NCI-H446 treated with DMSO at 0.1 percent for 48 hours (cell line): ENCODE data around the gene CDH23.
A peak's percentile ranks its signal among the peaks of the same experiment; 100 is the strongest.
"Not testable (repeated sequence)": the region's sequence is repeated elsewhere in the genome, so short reads cannot be mapped to it uniquely, and the experiment has no call there.

Source experiments
- DNase-seq: peaks from one replicate; lab custom pipeline; 2025; lab: John Stamatoyannopoulos, UW

CDH23 gene

GRCh38 chr10:71584902-71585563 is 188.3 kb downstream of the CDH23 start:
- DNase-seq: no peak

GRCh38 chr10:71585564-71586290 is 189.0 kb downstream of the CDH23 start:
- DNase-seq: no peak

- no peak for DNase-seq
Measured at GRCh38 chr10:71587941-71588573, 191.3 kb downstream of the CDH23 start.

GRCh38 chr10:71588685-71589084 is 192.0 kb downstream of the CDH23 start:
- DNase-seq: no peak

GRCh38 chr10:71589617-71590551 is 193.2 kb downstream of the CDH23 start:
- DNase-seq: no peak

- no peak for DNase-seq
Measured at GRCh38 chr10:71590781-71591350, 194.1 kb downstream of the CDH23 start.

- DNase-seq: no peak
Measured at GRCh38 chr10:71594934-71595571, 198.3 kb downstream of the CDH23 start.

- DNase-seq: no peak
Measured at GRCh38 chr10:71595649-71596048, 198.9 kb downstream of the CDH23 start.

GRCh38 chr10:71596127-71596526 is 199.4 kb downstream of the CDH23 start:
- DNase-seq: no peak

GRCh38 chr10:71596759-71597158 is 200.0 kb downstream of the CDH23 start:
- DNase-seq: no peak

- DNase-seq: no peak
Measured at GRCh38 chr10:71597821-71598498, 201.2 kb downstream of the CDH23 start.

- DNase-seq: peak; percentile 42
Measured at GRCh38 chr10:71598621-71599055, 201.9 kb downstream of the CDH23 start.

GRCh38 chr10:71599518-71599917 is 202.8 kb downstream of the CDH23 start:
- DNase-seq: no peak

- not testable (repeated sequence) for DNase-seq
Measured at GRCh38 chr10:71600242-71600641, 203.5 kb downstream of the CDH23 start.

- DNase-seq: no peak
Measured at GRCh38 chr10:71600849-71601248, 204.1 kb downstream of the CDH23 start.

GRCh38 chr10:71601273-71601672 is 204.6 kb downstream of the CDH23 start:
- DNase-seq: no peak

- DNase-seq: no peak
Measured at GRCh38 chr10:71603150-71603549, 206.4 kb downstream of the CDH23 start.

GRCh38 chr10:71603754-71604153 is 207.0 kb downstream of the CDH23 start:
- DNase-seq: no peak

- DNase-seq: no peak
Measured at GRCh38 chr10:71604324-71605018, 207.8 kb downstream of the CDH23 start.
